ENCODE measurements around the gene AOPEP. TPM values are rescaled to one million over a fixed set of nuclear protein-coding genes. Genes with fewer than 3 reads are reported as not detected.

AOPEP gene
- total RNA-seq, 1 experiment from 2014 or later: 32.4 TPM

- DNase-seq (ENCODE audit: unreplicated experiment): no peak
- Mint-ChIP-seq H3K27ac (ENCODE audit: low read depth, unreplicated experiment) (no peak overlapping the region), H3K9me3 (ENCODE audit: unreplicated experiment) (no peaks in the 10 kb centered on the region), H3K4me1 (ENCODE audit: insufficient read depth, unreplicated experiment) (peaks cover 43% of the 10 kb centered on the region), H3K4me3 (ENCODE audit: unreplicated experiment) (no peak overlapping the region), H3K36me3 (ENCODE audit: insufficient read depth, unreplicated experiment) (no peaks in the 10 kb centered on the region), H3K27me3 (ENCODE audit: insufficient read depth, unreplicated experiment) (no peaks in the 10 kb centered on the region)
- BruUV-seq (replicated peaks): no TSS peak
- CTCF ChIA-PET: interaction anchor here (0.8 kb wide), 1 partner anchor 12 kb away, joined by 3 read pairs; no protein-coding TSS in a partner anchor
- POLR2A ChIA-PET: interaction anchor here (0.7 to 2.4 kb wide), 5 partner anchors 16 to 142 kb away, joined by 3 to 7 read pairs (median 6); no protein-coding TSS in a partner anchor
- intact Hi-C loops (cut with micrococcal nuclease): loop anchor here (5.0 to 10.0 kb wide), 3 partner anchors 57 to 83 kb away; no protein-coding TSS in a partner anchor
- TF ChIP-seq CTCF (IDR thresholded peaks at IDR 0.05; ENCODE audit: unreplicated experiment): no peak
These were observed 138.5 kb downstream of the AOPEP start for GRCh38 chr9:94864862-94865509.

- no peak for DNase-seq (ENCODE audit: unreplicated experiment)
- Mint-ChIP-seq H3K4me1 (ENCODE audit: insufficient read depth, unreplicated experiment) (peaks cover 51% of the 10 kb centered on the region), H3K9me3 (ENCODE audit: unreplicated experiment) (no peaks in the 10 kb centered on the region), H3K36me3 (ENCODE audit: insufficient read depth, unreplicated experiment) (no peaks in the 10 kb centered on the region), H3K27me3 (ENCODE audit: insufficient read depth, unreplicated experiment) (no peaks in the 10 kb centered on the region), H3K27ac (ENCODE audit: low read depth, unreplicated experiment) (no peak overlapping the region), H3K4me3 (ENCODE audit: unreplicated experiment) (no peak overlapping the region)
- intact Hi-C loops (cut with micrococcal nuclease): loop anchor here (5.0 to 10.0 kb wide), 3 partner anchors 56 to 84 kb away; no protein-coding TSS in a partner anchor
- ChIA-PET CTCF (no interaction called here), POLR2A (interaction anchor here (1.0 to 4.8 kb wide), 14 partner anchors 16 to 153 kb away, joined by 3 to 50 read pairs (median 19); no protein-coding TSS in a partner anchor)
- TF ChIP-seq CTCF (IDR thresholded peaks at IDR 0.05; ENCODE audit: unreplicated experiment): no peak
- BruUV-seq (replicated peaks): no TSS peak
These were observed 139.3 kb downstream of the AOPEP start for GRCh38 chr9:94865582-94866452.

- ChIA-PET CTCF (interaction anchor here (0.8 to 1.2 kb wide), 2 partner anchors 56 to 84 kb away, joined by 3 read pairs; no protein-coding TSS in a partner anchor), POLR2A (interaction anchor here (0.8 to 4.8 kb wide), 23 partner anchors 9 to 152 kb away, joined by 3 to 50 read pairs (median 7); no protein-coding TSS in a partner anchor)
- Mint-ChIP-seq H3K36me3 (ENCODE audit: insufficient read depth, unreplicated experiment) (no peaks in the 10 kb centered on the region), H3K27me3 (ENCODE audit: insufficient read depth, unreplicated experiment) (no peaks in the 10 kb centered on the region), H3K4me1 (ENCODE audit: insufficient read depth, unreplicated experiment) (peaks cover 49% of the 10 kb centered on the region), H3K9me3 (ENCODE audit: unreplicated experiment) (no peaks in the 10 kb centered on the region), H3K27ac (ENCODE audit: low read depth, unreplicated experiment) (peak overlapping the region; percentile 89), H3K4me3 (ENCODE audit: unreplicated experiment) (peak overlapping the region; percentile 31)
- intact Hi-C loops (cut with micrococcal nuclease): loop anchor here (5.0 to 10.0 kb wide), 3 partner anchors 56 to 84 kb away; no protein-coding TSS in a partner anchor
- no peak for DNase-seq (ENCODE audit: unreplicated experiment)
- BruUV-seq (replicated peaks): no TSS peak
- no peak for TF ChIP-seq CTCF (IDR thresholded peaks at IDR 0.05; ENCODE audit: unreplicated experiment)
These were observed 140.3 kb downstream of the AOPEP start for GRCh38 chr9:94866770-94867169.

All from MCF 10A (cell line).